ENCODE results near the gene MKLN1. TPM values are rescaled to one million over a fixed set of nuclear protein-coding genes. Genes with fewer than 3 reads are reported as not detected.

MKLN1 gene
- total and polyA plus RNA-seq, 2 donors from 2014 or later = 24.4 to 77.0 TPM

GRCh38 chr7:131517218-131517923 lies 189.7 kb downstream of the MKLN1 start:
- FAIRE-seq = no peak

GRCh38 chr7:131518626-131519025 lies 190.9 kb downstream of the MKLN1 start:
- H3K27me3 ChIP-seq (ENCODE audit: control insufficient read depth, insufficient read depth, low read length) = no peaks in the 10 kb centered on the region
- no peak overlapping the region for H3K9ac ChIP-seq (ENCODE audit: low read length in 3 of 3)
- FAIRE-seq (no peak), DNase-seq (peak in 1 of 5 donors; percentile 15)
- no peak for TF ChIP-seq CTCF (IDR thresholded peaks at IDR 0.05; ENCODE audit: borderline replicate concordance, extremely low read depth, insufficient read depth)
- intact Hi-C loops (cut with DNase I) = no loop called here
- H3K9me3 ChIP-seq (ENCODE audit: control insufficient read depth in 2 of 3, insufficient read depth in 1 of 3, low read length in 3 of 3) = no peaks in the 10 kb centered on the region
- H3K36me3 ChIP-seq (ENCODE audit: control insufficient read depth in 2 of 3, insufficient read depth in 3 of 3, low read length in 3 of 3) = no peaks in the 10 kb centered on the region
- no peak overlapping the region for H3K4me3 ChIP-seq (ENCODE audit: low read length in 3 of 3)
- peaks cover 0 to 9% (median 3%) of the 10 kb centered on the region in 3 donors for H3K4me1 ChIP-seq (ENCODE audit: control insufficient read depth in 2 of 3, insufficient read depth in 2 of 3, low read depth in 1 of 3, low read length in 3 of 3)
- peak overlapping the region; percentile 25 to 75 for H3K27ac ChIP-seq (ENCODE audit: low read depth in 2 of 2, low read length in 2 of 2)

More at GRCh38 chr7:131517218-131517923, 189.7 kb downstream of the MKLN1 start:
- no peak for DNase-seq
- Histone ChIP-seq H3K27me3 (ENCODE audit: control insufficient read depth, insufficient read depth, low read length) (no peaks in the 10 kb centered on the region), H3K36me3 (ENCODE audit: control insufficient read depth in 2 of 3, insufficient read depth in 3 of 3, low read length in 3 of 3) (peaks cover 0 to 2% (median 0%) of the 10 kb centered on the region in 3 donors), H3K9me3 (ENCODE audit: control insufficient read depth in 2 of 3, insufficient read depth in 1 of 3, low read length in 3 of 3) (no peaks in the 10 kb centered on the region), H3K9ac (ENCODE audit: low read length in 3 of 3) (no peak overlapping the region), H3K4me3 (ENCODE audit: low read length in 3 of 3) (no peak overlapping the region), H3K27ac (ENCODE audit: low read depth in 2 of 2, low read length in 2 of 2) (no peak overlapping the region), H3K4me1 (ENCODE audit: control insufficient read depth in 2 of 3, insufficient read depth in 2 of 3, low read depth in 1 of 3, low read length in 3 of 3) (peaks cover 0 to 14% (median 9%) of the 10 kb centered on the region in 3 donors)
- TF ChIP-seq CTCF (IDR thresholded peaks at IDR 0.05; ENCODE audit: borderline replicate concordance, extremely low read depth, insufficient read depth) = no peak
- intact Hi-C loops (cut with DNase I) = no loop called here

DNA sequence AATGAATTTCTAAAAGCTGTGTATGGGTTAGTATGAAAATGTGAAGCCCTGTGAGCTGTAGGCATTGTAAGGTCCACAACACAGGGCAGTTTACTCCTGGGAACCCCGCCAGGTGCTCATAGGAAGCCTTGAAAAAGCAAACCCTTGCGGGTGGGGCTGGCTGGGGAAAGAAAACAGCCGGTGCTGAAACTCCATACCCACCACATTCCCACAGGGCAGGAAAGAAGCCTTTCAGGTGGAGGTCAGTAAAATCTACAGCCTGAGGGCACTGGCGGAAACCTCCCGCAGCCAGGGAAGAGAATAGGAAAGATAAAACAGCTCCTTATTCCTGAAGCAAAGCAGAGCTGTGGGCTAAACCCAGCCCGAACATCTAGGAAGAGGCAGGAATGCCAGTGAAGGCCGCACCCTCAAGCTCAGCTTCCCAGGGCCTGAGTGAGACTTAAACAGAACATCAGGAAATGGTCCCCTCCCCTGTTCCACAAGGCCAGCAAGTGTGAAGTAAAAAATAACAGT lies 194.0 kb downstream of the MKLN1 start:
- no peak overlapping the region for H3K4me3 ChIP-seq (ENCODE audit: low read length in 3 of 3)
- no peaks in the 10 kb centered on the region for H3K27me3 ChIP-seq (ENCODE audit: control insufficient read depth, insufficient read depth, low read length)
- intact Hi-C loops (cut with DNase I) = no loop called here
- H3K36me3 ChIP-seq (ENCODE audit: control insufficient read depth in 2 of 3, insufficient read depth in 3 of 3, low read length in 3 of 3) = no peaks in the 10 kb centered on the region
- peaks cover 0 to 6% (median 0%) of the 10 kb centered on the region in 3 donors for H3K4me1 ChIP-seq (ENCODE audit: control insufficient read depth in 2 of 3, insufficient read depth in 2 of 3, low read depth in 1 of 3, low read length in 3 of 3)
- DNase-seq (peak in 2 of 5 donors; percentile 44 to 78), FAIRE-seq (no peak)
- no peaks in the 10 kb centered on the region for H3K9me3 ChIP-seq (ENCODE audit: control insufficient read depth in 2 of 3, insufficient read depth in 1 of 3, low read length in 3 of 3)
- no peak overlapping the region for H3K9ac ChIP-seq (ENCODE audit: low read length in 3 of 3)
- no peak for TF ChIP-seq CTCF (IDR thresholded peaks at IDR 0.05; ENCODE audit: borderline replicate concordance, extremely low read depth, insufficient read depth)
- H3K27ac ChIP-seq (ENCODE audit: low read depth in 2 of 2, low read length in 2 of 2) = peak overlapping the region; percentile 53 to 76
